ENCODE results near the gene MOSPD3.

- TF ChIP-seq GATA2 (IDR thresholded peaks at IDR 0.05; ENCODE audit: low read depth, low read length) (no peak), GATA3 (IDR thresholded peaks at IDR 0.05; ENCODE audit: low read depth, low read length) (no peak)
These were observed 17.7 kb downstream of the MOSPD3 start for GRCh38 chr7:100630066-100630465.

All from SH-SY5Y (cell line).